Common myeloid progenitor, CD34-positive (primary cell): Measurements from ENCODE around the gene SAMD4B.
"Not testable (repeated sequence)": the region's sequence is repeated elsewhere in the genome, so short reads cannot be mapped to it uniquely, and the experiment has no call there.

ENCODE experiments used
- CTCF ChIA-PET: fragments of 350-600 bp; sonication (Branson Sonifier 250); formaldehyde crosslinking; loops from one replicate; lab custom pipeline; 2021; ENCODE audit warnings: antibody characterized with exemption; lab: Charles Lee
- POLR2A ChIA-PET: fragments of 350-600 bp; sonication (Branson Sonifier 250); formaldehyde crosslinking; loops from one replicate; lab custom pipeline; 2021; ENCODE audit warnings: antibody characterized with exemption; lab: Charles Lee
- DNase-seq, 3 donors: peaks; one replicate each; pipeline versions ENCODE4 v3.0.0 to v3.0.0-alpha.2; 2013
- H3K27ac ChIP-seq, 2 experiments: 1 replicate in 1 of 2; 2 replicates in 1 of 2; pipeline ENCODE4 v1.7.0; 2013; ENCODE audit warnings: inconsistent platforms in 2 of 2, low read length in 2 of 2, mild to moderate bottlenecking in 2 of 2, low read depth in 1 of 2, moderate library complexity in 1 of 2; ENCODE audit not compliant: severe bottlenecking in 2 of 2, insufficient read depth in 1 of 2, poor library complexity in 1 of 2
- H3K27me3 ChIP-seq, 5 experiments: replicated peaks in 2 of 5; 1 replicate in 3 of 5; 2 replicates in 2 of 5; pipeline versions ENCODE4 v1.6.1 to v1.7.0; 2013; ENCODE audit warnings: low read length in 4 of 5, mild to moderate bottlenecking in 2 of 5, moderate library complexity in 2 of 5, inconsistent platforms in 1 of 5; ENCODE audit not compliant: insufficient read depth in 5 of 5, control insufficient read depth in 4 of 5
- H3K36me3 ChIP-seq, 4 experiments: 1 replicate in 2 of 4; 2 replicates in 2 of 4; pipeline versions ENCODE4 v1.6.1 to v1.7.0; 2013; ENCODE audit warnings: low read length in 3 of 4, control low read depth in 1 of 4, mild to moderate bottlenecking in 1 of 4; ENCODE audit not compliant: control insufficient read depth in 4 of 4, insufficient read depth in 4 of 4
- H3K4me1 ChIP-seq, 4 experiments: 1 replicate in 3 of 4; 2 replicates in 1 of 4; pipeline versions ENCODE4 v1.6.1 to v1.7.1; 2013; ENCODE audit warnings: low read length in 3 of 4, mild to moderate bottlenecking in 3 of 4, control low read depth in 1 of 4, inconsistent platforms in 1 of 4, moderate library complexity in 1 of 4; ENCODE audit not compliant: control insufficient read depth in 4 of 4, insufficient read depth in 4 of 4; ENCODE audit errors: control extremely low read depth in 1 of 4
- H3K4me3 ChIP-seq, 7 experiments: 1 replicate in 4 of 7; 2 replicates in 3 of 7; pipeline versions ENCODE4 v1.5.1 to v1.7.0; 2013; ENCODE audit warnings: mild to moderate bottlenecking in 7 of 7, low read length in 6 of 7, moderate library complexity in 6 of 7, inconsistent platforms in 2 of 7, low read depth in 2 of 7, control low read depth in 1 of 7; ENCODE audit not compliant: insufficient read depth in 4 of 7, control insufficient read depth in 1 of 7; ENCODE audit errors: extremely low read depth in 1 of 7
- H3K9me3 ChIP-seq, 5 experiments: 1 replicate in 4 of 5; 2 replicates in 1 of 5; pipeline versions ENCODE4 v1.6.1 to v1.7.1; 2013; ENCODE audit warnings: low read length in 4 of 5, mild to moderate bottlenecking in 2 of 5, inconsistent platforms in 1 of 5, low read depth in 1 of 5, moderate library complexity in 1 of 5; ENCODE audit not compliant: control insufficient read depth in 4 of 5, insufficient read depth in 2 of 5; ENCODE audit errors: control extremely low read depth in 1 of 5
- WGBS: methylation state at CpG from one replicate; pipeline ENCODE4 v1.1.5; 2013; ENCODE audit not compliant: insufficient coverage; 5-methylcytosine and 5-hydroxymethylcytosine counted together

The SAMD4B gene

GRCh38 chr19:39327363-39328045, 14.7 kb upstream of the SAMD4B start:
- ChIA-PET CTCF (interaction anchor here (1.0 to 6.2 kb wide), 14 partner anchors 8 to 208 kb away, joined by 3 to 39 read pairs (median 5); no protein-coding TSS in a partner anchor), POLR2A (interaction anchor here (1.1 to 1.2 kb wide), 2 partner anchors 8 to 86 kb away, joined by 3 read pairs; partner anchors contain the start of gene GMFG)
- Histone ChIP-seq H3K9me3 (no peaks in the 10 kb centered on the region), H3K4me1 (peaks cover 0 to 38% (median 24%) of the 10 kb centered on the region in 4 experiments), H3K4me3 (no peak overlapping the region), H3K27ac (peak overlapping the region in 1 of 2 experiments; percentile 20), H3K36me3 (peaks cover 15 to 49% (median 30%) of the 10 kb centered on the region in 4 experiments), H3K27me3 (no peaks in the 10 kb centered on the region)
- no peak for DNase-seq
- 85% methylated on average over 13 of the region's 16 CpGs for WGBS

DNA sequence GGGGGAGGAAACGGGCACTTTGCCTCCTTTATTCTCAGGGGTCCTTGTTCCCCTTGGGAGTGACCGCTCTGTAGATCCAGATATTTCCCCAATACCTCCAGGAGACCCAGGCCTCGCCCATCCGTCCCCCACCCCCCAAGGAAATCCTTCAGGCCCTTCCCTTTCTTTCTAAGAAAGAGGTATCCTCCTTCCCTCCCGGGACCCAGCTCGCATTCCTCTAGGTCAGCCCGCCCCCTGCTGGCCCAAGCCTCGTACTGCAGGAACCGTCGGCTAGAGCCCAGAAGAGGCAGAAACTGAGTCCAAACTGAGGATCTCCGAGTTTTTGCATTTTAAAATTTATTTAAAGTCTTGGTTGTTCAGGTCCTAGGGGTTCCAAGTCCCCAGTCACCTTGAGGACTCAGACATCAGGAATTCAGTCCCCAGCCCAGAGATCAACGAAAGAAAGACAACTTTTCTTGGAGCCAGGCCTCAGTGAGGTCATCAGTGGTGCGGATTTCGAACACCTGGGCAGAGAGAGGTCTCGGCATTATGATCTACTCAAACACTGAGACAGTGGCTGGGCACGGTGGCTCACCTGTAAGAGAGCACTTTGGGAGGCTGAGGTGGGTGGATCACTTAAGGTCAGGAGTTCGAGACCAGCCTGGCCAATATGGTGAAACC, 14.0 kb upstream of the SAMD4B start:
- POLR2A ChIA-PET = interaction anchor here (0.5 to 1.2 kb wide), 3 partner anchors 7 to 337 kb away, joined by 3 read pairs; partner anchors contain the start of gene GMFG
- DNase-seq = peak in 2 of 3 donors; percentile 66 to 75
- no peak overlapping the region for H3K27ac ChIP-seq

GRCh38 chr19:39329948-39330347, 12.3 kb upstream of the SAMD4B start:
- Histone ChIP-seq H3K4me3 (no peak overlapping the region), H3K9me3 (no peaks in the 10 kb centered on the region), H3K27ac (no peak overlapping the region), H3K36me3 (peaks cover 15 to 52% (median 35%) of the 10 kb centered on the region in 4 experiments), H3K27me3 (no peaks in the 10 kb centered on the region), H3K4me1 (peaks cover 0 to 59% (median 38%) of the 10 kb centered on the region in 4 experiments)
- ChIA-PET CTCF (interaction anchor here (0.8 to 6.2 kb wide), 4 partner anchors 14 to 184 kb away, joined by 3 to 39 read pairs (median 8); no protein-coding TSS in a partner anchor), POLR2A (no interaction called here)
- no peak for DNase-seq
- 92% methylated on average over 2 of the region's 7 CpGs for WGBS

More for the DNA sequence above, 14.0 kb upstream of the SAMD4B start:
- H3K27me3 ChIP-seq = no peaks in the 10 kb centered on the region
- 45% methylated on average over 11 of the region's 17 CpGs for WGBS
- H3K4me3 ChIP-seq = no peak overlapping the region
- H3K9me3 ChIP-seq = no peaks in the 10 kb centered on the region
- CTCF ChIA-PET = interaction anchor here (1.0 to 6.2 kb wide), 13 partner anchors 13 to 206 kb away, joined by 3 to 39 read pairs (median 6); no protein-coding TSS in a partner anchor
- peaks cover 0 to 45% (median 29%) of the 10 kb centered on the region in 4 experiments for H3K4me1 ChIP-seq
- H3K36me3 ChIP-seq = peaks cover 15 to 52% (median 31%) of the 10 kb centered on the region in 4 experiments

GRCh38 chr19:39332293-39332692, 9.9 kb upstream of the SAMD4B start:
- H3K9me3 ChIP-seq = no peaks in the 10 kb centered on the region
- H3K27ac ChIP-seq = no peak overlapping the region
- H3K4me1 ChIP-seq = peaks cover 5 to 71% (median 49%) of the 10 kb centered on the region in 4 experiments
- H3K27me3 ChIP-seq = no peaks in the 10 kb centered on the region
- CTCF ChIA-PET = interaction anchor here (1.4 kb wide), 1 partner anchor 203 kb away, joined by 5 read pairs; no protein-coding TSS in a partner anchor
- peaks cover 13 to 40% (median 25%) of the 10 kb centered on the region in 4 experiments for H3K36me3 ChIP-seq
- 100% methylated on average over 2 of the region's 7 CpGs for WGBS
- DNase-seq = no peak
- POLR2A ChIA-PET = interaction anchor here (0.6 kb wide), 1 partner anchor 121 kb away, joined by 4 read pairs; no protein-coding TSS in a partner anchor
- no peak overlapping the region for H3K4me3 ChIP-seq

GRCh38 chr19:39332738-39333137, 9.5 kb upstream of the SAMD4B start:
- CTCF ChIA-PET = interaction anchor here (1.4 kb wide), 1 partner anchor 203 kb away, joined by 5 read pairs; no protein-coding TSS in a partner anchor
- DNase-seq, H3K27me3 ChIP-seq, H3K9me3 ChIP-seq, H3K27ac ChIP-seq, POLR2A ChIA-PET: not testable (repeated sequence)
- WGBS = 100% methylated on average over 5 of the region's 6 CpGs
- Histone ChIP-seq H3K4me1 (peaks cover 7 to 71% (median 51%) of the 10 kb centered on the region in 4 experiments), H3K4me3 (peak overlapping the region in 2 of 7 experiments; percentile 33 to 52), H3K36me3 (peaks cover 9 to 36% (median 23%) of the 10 kb centered on the region in 4 experiments)

- no peak overlapping the region for H3K27ac ChIP-seq
- H3K9me3 ChIP-seq = no peaks in the 10 kb centered on the region
- POLR2A ChIA-PET = no interaction called here
- CTCF ChIA-PET = interaction anchor here (1.0 to 1.2 kb wide), 2 partner anchors 11 to 122 kb away, joined by 3 to 4 read pairs; no protein-coding TSS in a partner anchor
- WGBS = 96% methylated on average over 5 of the region's 6 CpGs
- peaks cover 9 to 33% (median 20%) of the 10 kb centered on the region in 4 experiments for H3K36me3 ChIP-seq
- H3K4me1 ChIP-seq = peaks cover 7 to 67% (median 50%) of the 10 kb centered on the region in 4 experiments
- peak in 1 of 3 donors; percentile 20 for DNase-seq
- H3K27me3 ChIP-seq = no peaks in the 10 kb centered on the region
- H3K4me3 ChIP-seq = peak overlapping the region in 2 of 7 experiments; percentile 52 to 54
Observed at GRCh38 chr19:39333507-39333906, 8.7 kb upstream of the SAMD4B start.
